ENCODE measurements around the gene PCDHA4. TPM values are rescaled to one million over a fixed set of nuclear protein-coding genes. Genes with fewer than 3 reads are reported as not detected.

PCDHA4 gene
- total RNA-seq, result not detected

DNA sequence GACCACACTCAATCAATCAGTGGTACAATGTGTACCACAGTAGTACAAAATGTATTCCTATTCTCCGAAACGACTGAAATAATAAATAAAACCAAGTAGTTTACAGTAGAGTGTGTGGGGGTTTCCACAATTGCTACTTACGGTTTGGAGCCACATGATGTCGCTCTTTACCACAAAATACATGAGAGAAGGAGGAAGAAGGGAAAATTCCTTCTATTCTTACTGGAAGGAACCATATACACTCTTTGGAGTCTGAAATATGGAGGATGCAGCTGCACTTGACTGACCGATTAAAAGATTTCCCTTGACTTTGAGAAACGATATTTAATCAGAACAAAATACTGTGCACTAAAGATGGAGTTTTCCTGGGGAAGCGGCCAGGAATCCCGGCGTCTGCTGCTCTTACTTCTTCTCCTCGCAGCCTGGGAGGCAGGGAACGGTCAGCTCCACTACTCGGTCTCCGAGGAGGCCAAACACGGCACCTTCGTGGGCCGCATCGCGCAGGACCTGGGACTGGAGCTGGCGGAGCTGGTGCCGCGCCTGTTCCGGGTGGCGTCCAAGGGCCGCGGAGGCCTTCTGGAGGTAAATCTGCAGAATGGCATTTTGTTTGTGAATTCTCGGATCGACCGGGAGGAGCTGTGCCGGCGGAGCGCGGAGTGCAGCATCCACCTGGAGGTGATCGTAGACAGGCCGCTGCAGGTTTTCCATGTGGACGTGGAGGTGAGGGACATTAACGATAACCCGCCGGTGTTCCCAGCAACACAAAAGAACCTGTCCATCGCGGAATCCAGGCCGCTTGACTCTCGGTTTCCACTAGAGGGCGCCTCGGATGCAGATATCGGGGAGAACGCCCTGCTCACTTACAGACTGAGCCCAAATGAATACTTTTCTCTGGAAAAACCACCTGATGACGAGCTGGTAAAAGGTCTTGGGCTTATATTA lies at the start of gene PCDHA4:
Gene PCDHA4 (plus strand): TSS at position 235 of the 942 bp plus-strand sequence.
- H3K9me3 Mint-ChIP-seq, result peaks cover 25% of the 10 kb centered on the region
- peaks cover 6% of the 10 kb centered on the region for H3K36me3 Mint-ChIP-seq (ENCODE audit: low read depth)
- TF ChIP-seq, protein P1, sequence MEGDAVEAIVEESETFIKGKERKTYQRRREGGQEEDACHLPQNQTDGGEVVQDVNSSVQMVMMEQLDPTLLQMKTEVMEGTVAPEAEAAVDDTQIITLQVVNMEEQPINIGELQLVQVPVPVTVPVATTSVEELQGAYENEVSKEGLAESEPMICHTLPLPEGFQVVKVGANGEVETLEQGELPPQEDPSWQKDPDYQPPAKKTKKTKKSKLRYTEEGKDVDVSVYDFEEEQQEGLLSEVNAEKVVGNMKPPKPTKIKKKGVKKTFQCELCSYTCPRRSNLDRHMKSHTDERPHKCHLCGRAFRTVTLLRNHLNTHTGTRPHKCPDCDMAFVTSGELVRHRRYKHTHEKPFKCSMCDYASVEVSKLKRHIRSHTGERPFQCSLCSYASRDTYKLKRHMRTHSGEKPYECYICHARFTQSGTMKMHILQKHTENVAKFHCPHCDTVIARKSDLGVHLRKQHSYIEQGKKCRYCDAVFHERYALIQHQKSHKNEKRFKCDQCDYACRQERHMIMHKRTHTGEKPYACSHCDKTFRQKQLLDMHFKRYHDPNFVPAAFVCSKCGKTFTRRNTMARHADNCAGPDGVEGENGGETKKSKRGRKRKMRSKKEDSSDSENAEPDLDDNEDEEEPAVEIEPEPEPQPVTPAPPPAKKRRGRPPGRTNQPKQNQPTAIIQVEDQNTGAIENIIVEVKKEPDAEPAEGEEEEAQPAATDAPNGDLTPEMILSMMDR (IDR thresholded peaks at IDR 0.05), result no peak
- intact Hi-C loops (cut with micrococcal nuclease), result no loop called here
- ATAC-seq (no peak), DNase-seq (peak; percentile 43)
- ChIA-PET CTCF (interaction anchor here (0.9 to 1.9 kb wide), 5 partner anchors 9 to 21 kb away, joined by 3 to 6 read pairs (median 5); partner anchors contain the start of genes PCDHA1 and PCDHA2), POLR2A (interaction anchor here (0.6 kb wide), 1 partner anchor 9 kb away, joined by 3 read pairs; no protein-coding TSS in a partner anchor)
- H3K27ac Mint-ChIP-seq, result no peak within 1 kb of the TSS
- peaks cover 22% of the 10 kb centered on the region for H3K27me3 Mint-ChIP-seq
- no peaks in the 10 kb centered on the region for H3K4me1 Mint-ChIP-seq (ENCODE audit: low read depth)
- no peak within 1 kb of the TSS for H3K4me3 Mint-ChIP-seq

DNA sequence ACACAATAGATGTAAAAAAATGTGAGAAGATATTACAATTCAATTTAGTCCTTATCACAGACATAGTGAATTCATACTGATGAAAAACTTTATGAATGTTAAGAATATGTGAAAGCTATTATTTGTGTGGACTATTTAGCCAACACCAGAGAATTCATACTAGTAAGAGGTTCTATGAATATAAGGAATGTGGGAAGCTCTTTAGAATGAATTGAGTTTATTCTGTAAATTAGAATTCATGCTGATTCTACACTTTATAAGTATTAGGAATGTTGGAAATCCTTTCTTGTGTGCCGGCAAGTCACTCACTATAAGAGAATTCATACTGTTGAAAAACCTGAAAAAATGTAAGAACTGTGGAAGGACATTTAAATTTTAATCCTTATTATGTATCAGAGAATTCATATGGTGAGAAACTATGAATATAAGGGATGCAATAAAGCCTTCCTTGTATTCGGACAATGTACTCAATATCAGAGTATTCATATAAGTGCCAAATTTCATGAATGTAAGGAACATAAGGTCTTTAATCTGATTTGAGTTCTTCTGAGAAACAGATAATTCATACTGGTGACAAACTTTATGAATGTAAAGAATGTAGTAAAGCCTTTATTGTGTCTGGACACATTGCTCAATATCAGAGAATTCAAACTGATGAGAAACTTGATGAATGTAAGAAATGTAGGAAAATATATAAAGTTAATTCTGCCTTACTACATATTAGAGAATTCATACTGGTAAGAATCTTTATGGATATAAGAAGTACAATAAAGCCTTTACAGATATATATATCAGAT lies 42.5 kb upstream of the PCDHA4 start:
- H3K4me1 Mint-ChIP-seq (ENCODE audit: low read depth), result no peaks in the 10 kb centered on the region
- peaks cover 55% of the 10 kb centered on the region for H3K9me3 Mint-ChIP-seq
- no peak for DNase-seq
- no peak overlapping the region for H3K27ac Mint-ChIP-seq
- ATAC-seq, result no peak
- ChIA-PET POLR2A (no interaction called here), CTCF (no interaction called here)
- no peak overlapping the region for H3K4me3 Mint-ChIP-seq
- H3K27me3 Mint-ChIP-seq, result no peaks in the 10 kb centered on the region
- TF ChIP-seq, protein P1 (IDR thresholded peaks at IDR 0.05), result no peak
- H3K36me3 Mint-ChIP-seq (ENCODE audit: low read depth), result peaks cover 27% of the 10 kb centered on the region
- intact Hi-C loops (cut with micrococcal nuclease), result no loop called here

DNA sequence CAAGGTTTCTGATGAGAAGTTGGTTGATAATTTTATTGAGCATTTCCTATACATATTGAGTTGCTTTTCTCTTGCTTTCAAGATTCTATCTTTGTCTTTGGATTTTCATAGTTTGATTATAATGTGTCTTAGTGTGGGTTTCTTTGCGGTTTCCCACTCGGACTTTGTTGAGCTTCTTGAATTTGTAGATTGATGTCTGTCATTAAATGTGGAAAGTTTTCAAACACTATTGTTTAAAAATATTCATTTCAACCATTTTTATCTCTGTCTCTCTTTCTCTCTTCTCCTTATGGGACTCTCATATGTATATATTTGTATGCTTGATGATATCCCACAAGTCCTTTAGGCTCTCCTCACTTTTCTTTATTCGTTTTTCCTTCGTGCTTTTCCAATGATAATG lies 39.4 kb upstream of the PCDHA4 start:
- DNase-seq, result no peak
- Mint-ChIP-seq H3K4me3 (no peak overlapping the region), H3K9me3 (peaks cover 53% of the 10 kb centered on the region), H3K36me3 (ENCODE audit: low read depth) (peaks cover 17% of the 10 kb centered on the region), H3K27ac (no peak overlapping the region), H3K27me3 (no peaks in the 10 kb centered on the region), H3K4me1 (ENCODE audit: low read depth) (no peaks in the 10 kb centered on the region)
- TF ChIP-seq, protein P1 (IDR thresholded peaks at IDR 0.05), result no peak
- no peak for ATAC-seq
- CTCF ChIA-PET, result no interaction called here
- POLR2A ChIA-PET, result no interaction called here
- intact Hi-C loops (cut with micrococcal nuclease), result no loop called here

DNA sequence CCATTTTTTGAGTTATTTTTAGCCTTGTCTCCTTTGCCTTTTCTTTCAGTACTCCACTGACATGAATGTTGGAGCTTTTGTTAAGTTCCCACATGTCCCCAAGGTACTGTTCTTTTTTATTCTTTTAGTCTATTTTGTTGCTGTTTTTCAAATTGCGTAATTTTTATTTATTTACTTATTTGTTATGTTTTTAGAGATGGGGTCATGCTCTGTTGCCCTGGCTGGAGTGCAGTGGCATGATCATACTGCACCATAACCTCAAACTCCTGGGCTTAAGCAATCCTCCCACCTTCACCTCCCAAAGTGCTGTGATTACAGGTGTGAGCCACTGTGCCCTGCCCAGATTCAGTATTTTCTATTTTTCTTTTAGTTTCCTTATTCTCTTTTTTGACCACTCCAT lies 26.4 kb upstream of the PCDHA4 start:
- peaks cover 43% of the 10 kb centered on the region for H3K9me3 Mint-ChIP-seq
- H3K27me3 Mint-ChIP-seq, result peaks cover 5% of the 10 kb centered on the region
- peaks cover 15% of the 10 kb centered on the region for H3K36me3 Mint-ChIP-seq (ENCODE audit: low read depth)
- CTCF ChIA-PET, result no interaction called here
- no peak for DNase-seq
- H3K4me3 Mint-ChIP-seq, result no peak overlapping the region
- no peak for ATAC-seq
- intact Hi-C loops (cut with micrococcal nuclease), result no loop called here
- H3K4me1 Mint-ChIP-seq (ENCODE audit: low read depth), result no peaks in the 10 kb centered on the region
- H3K27ac Mint-ChIP-seq, result no peak overlapping the region
- POLR2A ChIA-PET, result no interaction called here
- TF ChIP-seq, protein P1 (IDR thresholded peaks at IDR 0.05), result no peak
